ENCODE results near the gene FAM200C. TPM values are rescaled to one million over a fixed set of nuclear protein-coding genes. Genes with fewer than 3 reads are reported as not detected.

Gene FAM200C
- total RNA-seq, 1 donor from 2014 or later = 1.1 TPM

DNA sequence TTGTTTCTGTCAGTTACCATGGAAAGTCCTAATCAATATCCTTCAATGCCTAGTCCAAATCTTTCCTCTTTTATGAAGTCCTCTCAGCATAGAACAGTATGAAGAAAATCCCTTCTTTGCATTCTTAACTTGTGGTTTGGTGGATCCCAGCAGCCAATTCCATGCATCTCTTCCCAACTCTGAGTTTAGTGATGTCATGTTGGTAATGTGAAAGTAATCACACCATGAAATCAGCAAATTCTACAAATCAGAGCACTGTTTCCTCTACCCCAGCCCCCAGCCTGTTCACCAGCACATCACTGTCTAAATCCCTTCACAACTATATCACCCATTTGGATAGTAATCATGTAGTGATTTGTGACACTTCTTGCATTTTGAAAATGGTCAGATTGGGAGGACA, 24.7 kb downstream of the FAM200C start:
- H3K27me3 ChIP-seq (ENCODE audit: control insufficient read depth, insufficient read depth, low read length) = peaks cover 2% of the 10 kb centered on the region
- DNase-seq (ENCODE audit: low read depth) = no peak
- no peak overlapping the region for H3K4me3 ChIP-seq (ENCODE audit: low read depth, low read length)
- H3K36me3 ChIP-seq (ENCODE audit: control insufficient read depth, insufficient read depth, low read length) = no peaks in the 10 kb centered on the region
- TF ChIP-seq, protein P1, sequence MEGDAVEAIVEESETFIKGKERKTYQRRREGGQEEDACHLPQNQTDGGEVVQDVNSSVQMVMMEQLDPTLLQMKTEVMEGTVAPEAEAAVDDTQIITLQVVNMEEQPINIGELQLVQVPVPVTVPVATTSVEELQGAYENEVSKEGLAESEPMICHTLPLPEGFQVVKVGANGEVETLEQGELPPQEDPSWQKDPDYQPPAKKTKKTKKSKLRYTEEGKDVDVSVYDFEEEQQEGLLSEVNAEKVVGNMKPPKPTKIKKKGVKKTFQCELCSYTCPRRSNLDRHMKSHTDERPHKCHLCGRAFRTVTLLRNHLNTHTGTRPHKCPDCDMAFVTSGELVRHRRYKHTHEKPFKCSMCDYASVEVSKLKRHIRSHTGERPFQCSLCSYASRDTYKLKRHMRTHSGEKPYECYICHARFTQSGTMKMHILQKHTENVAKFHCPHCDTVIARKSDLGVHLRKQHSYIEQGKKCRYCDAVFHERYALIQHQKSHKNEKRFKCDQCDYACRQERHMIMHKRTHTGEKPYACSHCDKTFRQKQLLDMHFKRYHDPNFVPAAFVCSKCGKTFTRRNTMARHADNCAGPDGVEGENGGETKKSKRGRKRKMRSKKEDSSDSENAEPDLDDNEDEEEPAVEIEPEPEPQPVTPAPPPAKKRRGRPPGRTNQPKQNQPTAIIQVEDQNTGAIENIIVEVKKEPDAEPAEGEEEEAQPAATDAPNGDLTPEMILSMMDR (IDR thresholded peaks at IDR 0.05; ENCODE audit: insufficient read depth, low read length, severe bottlenecking) = no peak
- FAIRE-seq = no peak

DNA sequence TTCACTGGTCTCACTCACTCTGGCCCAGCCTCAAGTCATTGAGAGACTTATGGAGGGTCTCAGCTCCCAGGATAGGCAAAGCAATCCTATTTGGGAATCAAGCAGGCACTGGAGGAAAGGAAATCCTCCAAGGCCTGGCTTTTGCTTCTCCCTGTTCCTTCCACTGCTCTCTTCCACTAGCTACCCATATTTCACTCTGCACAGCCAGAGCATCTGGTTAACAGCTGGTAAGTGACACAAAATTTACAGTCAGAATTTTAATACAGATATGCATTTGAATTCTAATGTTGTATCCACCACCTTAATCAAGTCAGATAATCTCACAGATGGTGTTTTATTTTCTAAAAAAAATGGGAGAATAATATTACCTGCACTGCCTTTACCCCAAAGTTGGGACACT, 28.6 kb downstream of the FAM200C start:
- no peak for DNase-seq (ENCODE audit: low read depth)
- no peak for FAIRE-seq
- TF ChIP-seq, protein P1 (IDR thresholded peaks at IDR 0.05; ENCODE audit: insufficient read depth, low read length, severe bottlenecking) = no peak
- no peak overlapping the region for H3K4me3 ChIP-seq (ENCODE audit: low read depth, low read length)
- no peaks in the 10 kb centered on the region for H3K36me3 ChIP-seq (ENCODE audit: control insufficient read depth, insufficient read depth, low read length)
- H3K27me3 ChIP-seq (ENCODE audit: control insufficient read depth, insufficient read depth, low read length) = peaks cover 3% of the 10 kb centered on the region

DNA sequence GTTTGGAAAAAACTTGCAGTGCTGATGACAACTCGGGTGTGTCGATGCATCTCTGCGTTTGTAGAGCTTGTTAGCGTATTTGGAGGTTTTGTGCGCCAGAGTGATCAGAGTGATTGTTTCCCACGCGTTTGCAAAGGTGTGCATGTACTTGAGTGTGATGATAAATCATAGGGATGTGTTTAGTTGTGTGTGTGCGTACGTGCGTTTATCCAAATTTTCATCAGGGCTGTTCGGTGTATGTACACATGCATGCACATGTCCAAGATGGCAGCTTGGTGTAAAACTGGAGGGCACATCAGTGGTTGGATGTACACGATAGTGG, 29.2 kb downstream of the FAM200C start:
- peak overlapping the region; percentile 28 for H3K4me3 ChIP-seq (ENCODE audit: low read depth, low read length)
- TF ChIP-seq, protein P1 (IDR thresholded peaks at IDR 0.05; ENCODE audit: insufficient read depth, low read length, severe bottlenecking) = no peak
- no peak for DNase-seq (ENCODE audit: low read depth)
- no peaks in the 10 kb centered on the region for H3K36me3 ChIP-seq (ENCODE audit: control insufficient read depth, insufficient read depth, low read length)
- H3K27me3 ChIP-seq (ENCODE audit: control insufficient read depth, insufficient read depth, low read length) = peaks cover 3% of the 10 kb centered on the region
- no peak for FAIRE-seq

DNA sequence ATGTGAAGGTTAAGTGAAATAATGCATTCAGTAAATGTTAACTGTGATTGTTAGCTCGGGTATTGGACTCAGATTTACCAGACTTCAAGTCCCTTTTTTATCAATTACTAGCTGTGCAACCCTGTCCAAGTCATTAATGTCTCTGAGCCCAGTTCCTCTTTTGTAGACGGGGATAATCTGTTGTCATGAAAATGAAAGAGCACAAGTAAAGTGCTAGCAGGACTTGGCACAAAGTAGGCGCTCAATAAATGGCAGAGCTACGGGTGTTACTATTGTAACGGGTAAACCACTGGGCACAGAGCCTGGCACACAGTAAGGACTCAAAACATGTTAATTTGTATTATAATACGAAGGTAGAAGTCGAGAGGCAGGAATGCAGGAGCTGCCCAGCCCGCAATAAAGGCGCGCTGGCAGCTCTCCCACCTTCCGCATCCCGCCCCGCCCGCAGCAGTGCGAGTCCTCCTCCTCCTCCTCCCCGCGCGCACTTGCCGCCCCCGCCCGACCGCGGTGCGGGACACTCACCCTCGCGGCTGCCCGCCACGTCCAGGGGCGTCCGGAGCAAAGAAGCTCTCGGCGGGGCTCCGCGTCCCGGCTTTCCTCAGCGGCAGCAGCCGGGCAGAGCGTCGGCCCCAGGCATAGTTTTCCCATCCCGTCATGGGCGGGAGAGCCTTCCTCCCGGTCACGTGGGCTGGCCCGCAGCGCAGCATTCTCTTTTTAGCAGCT, 29.7 kb downstream of the FAM200C start, which contains the start of gene C1QTNF2:
Gene C1QTNF2 (minus strand): TSS at position 637 of the 723 bp plus-strand sequence. CDS start 15,615 bp downstream, outside the sequence.
- Histone ChIP-seq H3K36me3 (ENCODE audit: control insufficient read depth, insufficient read depth, low read length) (no peaks in the 10 kb centered on the region), H3K27me3 (ENCODE audit: control insufficient read depth, insufficient read depth, low read length) (peaks cover 3% of the 10 kb centered on the region), H3K4me3 (ENCODE audit: low read depth, low read length) (peak within 1 kb of the TSS; percentile 28)
- TF ChIP-seq, protein P1 (IDR thresholded peaks at IDR 0.05; ENCODE audit: insufficient read depth, low read length, severe bottlenecking) = no peak
- no peak for FAIRE-seq
- peak; percentile 43 for DNase-seq (ENCODE audit: low read depth)

DNA sequence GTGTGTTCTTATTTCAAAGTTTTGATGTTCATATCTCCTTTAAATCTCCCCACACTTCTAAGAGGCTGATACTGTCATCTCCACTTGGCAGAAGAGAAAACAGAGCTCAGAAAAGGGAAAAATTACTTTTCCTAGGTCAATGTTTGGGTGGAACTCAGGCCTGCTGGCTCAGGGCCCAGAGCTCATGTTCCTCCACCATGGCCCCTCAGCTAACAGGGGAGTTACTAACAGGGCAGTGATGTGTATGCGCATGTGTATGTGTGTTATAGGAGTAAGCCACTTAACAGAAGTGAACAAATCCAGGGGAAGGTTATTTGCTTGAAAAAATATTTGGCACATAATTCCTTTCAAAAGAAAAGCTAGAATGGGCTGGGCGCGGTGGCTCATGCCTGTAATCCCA, 32.0 kb downstream of the FAM200C start:
- H3K36me3 ChIP-seq (ENCODE audit: control insufficient read depth, insufficient read depth, low read length) = no peaks in the 10 kb centered on the region
- H3K4me3 ChIP-seq (ENCODE audit: low read depth, low read length) = no peak overlapping the region
- H3K27me3 ChIP-seq (ENCODE audit: control insufficient read depth, insufficient read depth, low read length) = peaks cover 3% of the 10 kb centered on the region
- TF ChIP-seq, protein P1 (IDR thresholded peaks at IDR 0.05; ENCODE audit: insufficient read depth, low read length, severe bottlenecking) = no peak
- FAIRE-seq (no peak), DNase-seq (ENCODE audit: low read depth) (no peak)

DNA sequence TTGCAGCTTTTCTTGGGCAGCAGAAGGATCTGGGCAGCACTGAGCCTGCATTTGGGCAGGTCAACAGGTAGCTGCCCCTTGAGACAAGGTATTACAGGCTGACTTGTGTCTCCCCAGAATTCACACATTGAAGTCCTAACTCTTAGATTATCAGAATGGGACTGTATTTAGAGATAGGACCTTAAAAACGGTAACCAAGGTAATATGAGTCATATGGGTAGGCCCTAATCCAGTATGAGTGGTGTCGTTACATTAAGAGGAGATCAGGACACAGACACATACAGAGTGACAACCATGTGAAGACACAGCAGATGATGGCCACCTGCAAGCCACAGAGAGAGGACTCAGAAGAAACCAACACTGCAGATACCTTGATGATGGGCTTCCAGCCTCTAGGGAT, 32.6 kb downstream of the FAM200C start:
- FAIRE-seq = peak; percentile 36
- H3K36me3 ChIP-seq (ENCODE audit: control insufficient read depth, insufficient read depth, low read length) = no peaks in the 10 kb centered on the region
- H3K27me3 ChIP-seq (ENCODE audit: control insufficient read depth, insufficient read depth, low read length) = peaks cover 3% of the 10 kb centered on the region
- no peak for DNase-seq (ENCODE audit: low read depth)
- H3K4me3 ChIP-seq (ENCODE audit: low read depth, low read length) = no peak overlapping the region
- TF ChIP-seq, protein P1 (IDR thresholded peaks at IDR 0.05; ENCODE audit: insufficient read depth, low read length, severe bottlenecking) = no peak

Measured in bronchial epithelial cell (primary cell).